HepG2 (cell line): ENCODE measurements around the gene TMEM14A. TPM values are rescaled to one million over a fixed set of nuclear protein-coding genes. Genes with fewer than 3 reads are reported as not detected.

Experiments
- ARNT2 ChIP-seq: sonication (generic); formaldehyde crosslinking; IDR thresholded peaks from 2 replicates; pipeline ENCODE4 v1.8.0; 2022; ENCODE audit warnings: mild to moderate bottlenecking, low read depth, missing genetic modification reagents, moderate library complexity
- CREBL2 ChIP-seq: sonication (generic); formaldehyde crosslinking; IDR thresholded peaks from 2 replicates; pipeline ENCODE4 v1.8.1; 2023; ENCODE audit warnings: missing genetic modification reagents, mild to moderate bottlenecking, borderline replicate concordance
- FOXK2 ChIP-seq: fragments of 450-650 bp; IDR thresholded peaks from 2 replicates; pipeline ENCODE4 v1.6.1; 2016
- HCFC1 ChIP-seq: fragments of 150-350 bp; IDR thresholded peaks from 2 replicates; pipeline ENCODE4 v1.6.1; 2014; ENCODE audit warnings: low read depth, low read length
- RBM39 ChIP-seq: fragments of 200-400 bp; formaldehyde crosslinking; IDR thresholded peaks from one replicate; pipeline ENCODE4 v1.6.1; 2018; ENCODE audit warnings: antibody characterized with exemption, mild to moderate bottlenecking, low read depth, low read length; ENCODE audit not compliant: poor library complexity, severe bottlenecking
- WIZ ChIP-seq: sonication (generic); formaldehyde crosslinking; IDR thresholded peaks from 2 replicates; pipeline ENCODE4 v1.5.1; 2020; ENCODE audit warnings: mild to moderate bottlenecking, missing genetic modification reagents
- ZFP36 ChIP-seq: fragments of 150-350 bp; IDR thresholded peaks from 2 replicates; pipeline ENCODE4 v1.6.1; 2018; ENCODE audit warnings: borderline replicate concordance, low read length, low read depth; ENCODE audit not compliant: partially characterized antibody
- ZHX2 ChIP-seq, 2 experiments: sonication (generic) in 1 of 2; formaldehyde crosslinking in 1 of 2; IDR thresholded peaks; 2 replicates each; pipeline versions ENCODE4 v1.6.1 to v1.9.0; 2014 to 2022; ENCODE audit warnings: antibody characterized with exemption in 1 of 2, borderline replicate concordance in 1 of 2, inconsistent platforms in 1 of 2, low read depth in 1 of 2, missing genetic modification reagents in 1 of 2
- ZNF138 ChIP-seq: sonication (generic); formaldehyde crosslinking; IDR thresholded peaks from 2 replicates; pipeline ENCODE4 v1.5.0; 2020; ENCODE audit warnings: mild to moderate bottlenecking, low read depth, missing genetic modification reagents
- ZNF253 ChIP-seq: sonication (generic); formaldehyde crosslinking; IDR thresholded peaks from 2 replicates; pipeline ENCODE4 v1.8.0; 2022; ENCODE audit warnings: mild to moderate bottlenecking, missing genetic modification reagents, borderline replicate concordance
- ZNF318 ChIP-seq: sonication (generic); formaldehyde crosslinking; IDR thresholded peaks from 2 replicates; pipeline ENCODE4 v1.4.0; 2020; ENCODE audit warnings: mild to moderate bottlenecking, missing genetic modification reagents
- ZNF761 ChIP-seq: sonication (generic); formaldehyde crosslinking; conservative IDR thresholded peaks from 2 replicates; pipeline ENCODE4 v1.4.0; 2020; ENCODE audit warnings: mild to moderate bottlenecking, missing genetic modification reagents
- polyA plus RNA-seq, 8 experiments: library from polyadenylated mRNA; depleted of rRNA in 3 of 8; stranded (reverse) in 7 of 8; unstranded in 1 of 8; fragments of >200 nt; fragmentation: Illumina TruSeq in 4 of 8; extraction: Trizol in 4 of 8; gene quantifications; 2 replicates each; pipeline versions ENCODE4 v1.2.1 to v1.2.3, GENCODE V29; 2011 to 2016; ENCODE audit warnings: low read depth in 4 of 8, missing spikeins in 1 of 8, mixed read lengths in 1 of 8; ENCODE audit not compliant: insufficient read depth in 1 of 8
- total RNA-seq, 5 experiments: library from RNA; depleted of rRNA; stranded (reverse); fragments of >200 nt; fragmentation: Illumina TruSeq; extraction: Trizol; gene quantifications; 2 replicates each; pipeline ENCODE4 v1.2.3, GENCODE V29; 2016; ENCODE audit warnings: low read depth in 1 of 5

TMEM14A gene
- total and polyA plus RNA-seq, 2 of the 13 experiments (the other 11 are each of a cell fraction or from before 2014, with no cell fraction given): 24.6 to 73.7 TPM

- TF ChIP-seq ZHX2 (IDR thresholded peaks at IDR 0.05; ENCODE audit: low read depth): no peak
- peak; percentile 88; the same call in 1 of the 2 replicates for TF ChIP-seq ZHX2 (CRISPR knock-in tag; IDR thresholded peaks at IDR 0.05; ENCODE audit: borderline replicate concordance)
- TF ChIP-seq ZNF138: no peak
- TF ChIP-seq CREBL2 (CRISPR knock-in tag): no peak
- peak; percentile 80; the same call in 1 of the 2 replicates for TF ChIP-seq ARNT2 (CRISPR knock-in tag)
- TF ChIP-seq RBM39: no peak
- no peak for TF ChIP-seq ZNF318
- no peak for TF ChIP-seq ZNF253 (CRISPR knock-in tag)
- TF ChIP-seq ZNF761 (CRISPR knock-in tag): no peak
- no peak; the same call in 1 of the 2 replicates for TF ChIP-seq WIZ (CRISPR knock-in tag)
- TF ChIP-seq ZFP36: peak; percentile 66
- TF ChIP-seq HCFC1: no peak
- peak; percentile 75; the same call in 1 of the 2 replicates for TF ChIP-seq FOXK2
These were observed 54.8 kb downstream of the TMEM14A start (continued) for GRCh38 chr6:52725535-52726192.
